CD4-positive, CD25-positive, alpha-beta regulatory T cell (primary cell): ENCODE data around the gene MAOA. TPM values are rescaled to one million over a fixed set of nuclear protein-coding genes. Genes with fewer than 3 reads are reported as not detected.
"Not testable (repeated sequence)": the region's sequence is repeated elsewhere in the genome, so short reads cannot be mapped to it uniquely, and the experiment has no call there.

Source experiments
- ATAC-seq, 2 donors: fragments of 150-1000 bp; cut with Tn5 transposase; one replicate each; pipeline ENCODE4 v1.10.0; 2021; ENCODE audit warnings: low read depth in 2 of 2, moderate number of reproducible peaks in 2 of 2, moderate library complexity in 1 of 2
- DNase-seq, 3 donors: peaks; one replicate each; pipeline versions ENCODE4 v3.0.0 to v3.0.0-alpha.2; 2012 to 2022; ENCODE audit warnings: mixed read lengths in 1 of 3
- H3K27ac ChIP-seq: one replicate; pipeline ENCODE4 v1.7.0; 2013; ENCODE audit warnings: mild to moderate bottlenecking, low read length; ENCODE audit not compliant: insufficient read depth, poor library complexity, severe bottlenecking
- H3K27me3 ChIP-seq: one replicate; pipeline ENCODE4 v1.7.0; 2013; ENCODE audit warnings: low read length; ENCODE audit not compliant: control insufficient read depth, insufficient read depth
- H3K36me3 ChIP-seq: one replicate; pipeline ENCODE4 v1.7.0; 2013; ENCODE audit warnings: mild to moderate bottlenecking, low read length, moderate library complexity; ENCODE audit not compliant: control insufficient read depth, insufficient read depth
- H3K4me1 ChIP-seq: 2 replicates; pipeline ENCODE4 v1.7.0; 2013; ENCODE audit warnings: mild to moderate bottlenecking, low read length; ENCODE audit not compliant: insufficient read depth, control insufficient read depth, poor library complexity, severe bottlenecking
- H3K4me3 ChIP-seq: one replicate; pipeline ENCODE4 v1.7.0; 2013; ENCODE audit warnings: low read depth, mild to moderate bottlenecking, low read length, moderate library complexity
- H3K9me3 ChIP-seq, 2 experiments: 1 replicate in 1 of 2; 2 replicates in 1 of 2; pipeline ENCODE4 v1.7.0; 2013; ENCODE audit warnings: low read length in 2 of 2, mild to moderate bottlenecking in 1 of 2, moderate library complexity in 1 of 2; ENCODE audit not compliant: control insufficient read depth in 2 of 2
- H3K27ac Mint-ChIP-seq, 3 donors: one replicate each; pipeline ENCODE4 v1.8.0; 2020 to 2022; ENCODE audit warnings: mild to moderate bottlenecking in 3 of 3, mixed read lengths in 3 of 3, moderate library complexity in 2 of 3
- H3K27me3 Mint-ChIP-seq: one replicate; pipeline ENCODE4 v1.8.0; 2022; ENCODE audit warnings: mild to moderate bottlenecking, mixed read lengths
- H3K36me3 Mint-ChIP-seq: one replicate; pipeline ENCODE4 v1.8.0; 2020; ENCODE audit warnings: mixed read lengths
- H3K4me1 Mint-ChIP-seq, 4 donors: one replicate each; pipeline ENCODE4 v1.8.0; 2020 to 2022; ENCODE audit warnings: mixed read lengths in 4 of 4, mild to moderate bottlenecking in 1 of 4
- H3K4me3 Mint-ChIP-seq, 4 donors: one replicate each; pipeline ENCODE4 v1.8.0; 2020 to 2022; ENCODE audit warnings: mild to moderate bottlenecking in 4 of 4, mixed read lengths in 4 of 4, moderate library complexity in 3 of 4
- H3K9me3 Mint-ChIP-seq, 7 donors: one replicate each; pipeline ENCODE4 v1.8.0; 2020 to 2022; ENCODE audit warnings: mixed read lengths in 7 of 7, mild to moderate bottlenecking in 3 of 7, moderate library complexity in 2 of 7
- polyA plus RNA-seq, 4 donors: library from polyadenylated mRNA; unstranded; fragments of 300-500 nt; fragmentation: Illumina TruSeq; gene quantifications; one replicate each; pipeline ENCODE4 v1.2.3, GENCODE V29; 2021
- total RNA-seq: library from RNA; stranded (reverse); gene quantifications from one replicate; pipeline ENCODE4 v1.2.3, GENCODE V29; 2022

MAOA gene
- total RNA-seq (not detected), polyA plus RNA-seq (1 to 10 TPM in 1 of 4 donors, under 1 TPM in 1, not detected in 2; 0.03 to 4.8 TPM)

GRCh38 chrX:43656005-43656494, at the start of gene MAOA:
MAOA (plus strand) TSS chrX:43656299; CDS start chrX:43656342, 43 bp downstream.
- Histone ChIP-seq H3K4me3 (peak within 1 kb of the TSS; percentile 66), H3K36me3 (no peaks in the 10 kb centered on the region), H3K27me3 (peaks cover 4% of the 10 kb centered on the region), H3K4me1 (peaks cover 10% of the 10 kb centered on the region), H3K27ac (no peak within 1 kb of the TSS), H3K9me3 (no peaks in the 10 kb centered on the region)
- H3K4me1 Mint-ChIP-seq, result peaks cover 0 to 10% (median 5%) of the 10 kb centered on the region in 4 donors
- peak within 1 kb of the TSS in 2 of 3 donors; percentile 52 to 56 for H3K27ac Mint-ChIP-seq
- peaks cover 12% of the 10 kb centered on the region for H3K27me3 Mint-ChIP-seq
- no peak for ATAC-seq
- H3K4me3 Mint-ChIP-seq, result peak within 1 kb of the TSS; percentile 88 to 91 (median 90)
- H3K9me3 Mint-ChIP-seq, result peaks cover 0 to 5% (median 0%) of the 10 kb centered on the region in 7 donors
- DNase-seq, result peak in 2 of 3 donors; percentile 23 to 40
- H3K36me3 Mint-ChIP-seq, result no peaks in the 10 kb centered on the region

DNA sequence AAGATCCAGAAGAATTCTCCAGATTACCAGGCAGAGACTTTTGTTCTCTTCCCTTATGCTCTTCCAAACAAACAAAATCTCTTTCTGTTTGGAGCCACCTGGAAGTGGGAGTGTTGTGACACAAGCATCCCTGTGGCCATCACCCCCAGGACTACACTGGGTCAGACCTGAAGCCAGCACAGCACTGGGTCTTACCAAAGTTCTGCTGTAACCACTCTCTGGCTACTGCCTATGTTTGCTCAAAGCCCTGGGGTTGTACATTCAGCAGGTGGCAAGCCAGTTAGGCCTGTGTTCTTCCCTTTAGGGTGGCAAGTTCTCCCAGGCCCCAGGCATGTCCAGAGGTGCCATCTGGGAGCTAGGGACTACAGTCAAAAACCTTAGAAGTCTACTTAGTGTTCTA, 43.7 kb upstream of the MAOA start:
- H3K27ac Mint-ChIP-seq, result no peak overlapping the region
- Histone ChIP-seq H3K4me1 (no peaks in the 10 kb centered on the region), H3K9me3 (no peaks in the 10 kb centered on the region), H3K36me3 (no peaks in the 10 kb centered on the region), H3K4me3 (no peak overlapping the region), H3K27ac (no peak overlapping the region), H3K27me3 (peaks cover 3% of the 10 kb centered on the region)
- H3K4me3 Mint-ChIP-seq, result no peak overlapping the region
- H3K4me1 Mint-ChIP-seq, result peaks cover 0 to 6% (median 0%) of the 10 kb centered on the region in 4 donors
- ATAC-seq, result no peak
- H3K9me3 Mint-ChIP-seq, result peaks cover 0 to 5% (median 2%) of the 10 kb centered on the region in 7 donors
- H3K27me3 Mint-ChIP-seq, result peaks cover 20% of the 10 kb centered on the region
- H3K36me3 Mint-ChIP-seq, result no peaks in the 10 kb centered on the region
- no peak for DNase-seq

DNA sequence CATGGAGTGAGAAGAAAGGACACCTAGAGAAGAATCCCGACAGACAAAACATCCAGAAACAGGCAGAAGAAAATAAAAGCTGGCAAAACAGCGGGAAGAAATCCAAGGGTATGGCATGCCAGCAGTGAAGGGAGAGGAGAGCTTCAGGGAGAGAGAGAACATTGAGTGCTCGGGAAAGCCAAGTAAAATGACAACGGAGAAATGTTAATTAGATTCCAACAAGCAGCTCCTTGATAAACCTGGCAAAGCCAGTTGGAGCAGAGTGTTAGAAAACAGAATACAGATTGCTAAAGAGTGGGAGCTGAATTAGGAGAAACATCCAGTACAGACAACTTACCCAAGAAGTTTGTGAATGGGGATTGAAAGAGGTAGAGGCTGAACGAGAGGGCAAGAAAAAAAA, 40.4 kb upstream of the MAOA start:
- Histone ChIP-seq H3K27ac (no peak overlapping the region), H3K4me1 (no peaks in the 10 kb centered on the region), H3K36me3 (no peaks in the 10 kb centered on the region), H3K9me3 (no peaks in the 10 kb centered on the region), H3K27me3 (peaks cover 3% of the 10 kb centered on the region), H3K4me3 (no peak overlapping the region)
- Mint-ChIP-seq H3K27ac (no peak overlapping the region), H3K27me3 (peaks cover 8% of the 10 kb centered on the region), H3K4me3 (no peak overlapping the region), H3K36me3 (no peaks in the 10 kb centered on the region), H3K4me1 (no peaks in the 10 kb centered on the region), H3K9me3 (peaks cover 0 to 2% (median 0%) of the 10 kb centered on the region in 7 donors)
- DNase-seq (no peak), ATAC-seq (no peak)

GRCh38 chrX:43618366-43619205, 37.5 kb upstream of the MAOA start:
- H3K4me3 Mint-ChIP-seq, result no peak overlapping the region
- no peak for DNase-seq
- H3K27ac Mint-ChIP-seq, result no peak overlapping the region
- no peak for ATAC-seq
- no peak overlapping the region for H3K27ac ChIP-seq
- no peaks in the 10 kb centered on the region for H3K36me3 Mint-ChIP-seq
- no peaks in the 10 kb centered on the region for H3K4me1 ChIP-seq
- H3K4me3 ChIP-seq, result no peak overlapping the region
- H3K36me3 ChIP-seq, result no peaks in the 10 kb centered on the region
- H3K9me3 Mint-ChIP-seq, result peaks cover 0 to 2% (median 0%) of the 10 kb centered on the region in 7 donors
- H3K4me1 Mint-ChIP-seq, result peaks cover 0 to 3% (median 0%) of the 10 kb centered on the region in 4 donors
- H3K9me3 ChIP-seq, result no peaks in the 10 kb centered on the region
- H3K27me3 Mint-ChIP-seq, result peaks cover 8% of the 10 kb centered on the region
- H3K27me3 ChIP-seq, result peaks cover 3% of the 10 kb centered on the region

- DNase-seq, H3K4me3 Mint-ChIP-seq, H3K9me3 ChIP-seq, H3K27me3 ChIP-seq, H3K27ac ChIP-seq, H3K36me3 ChIP-seq, H3K4me1 ChIP-seq, H3K4me3 ChIP-seq, H3K27ac Mint-ChIP-seq, H3K4me1 Mint-ChIP-seq, H3K27me3 Mint-ChIP-seq, H3K9me3 Mint-ChIP-seq, ATAC-seq, H3K36me3 Mint-ChIP-seq: not testable (repeated sequence)
Measured at GRCh38 chrX:43619861-43620260, 36.2 kb upstream of the MAOA start.

DNA sequence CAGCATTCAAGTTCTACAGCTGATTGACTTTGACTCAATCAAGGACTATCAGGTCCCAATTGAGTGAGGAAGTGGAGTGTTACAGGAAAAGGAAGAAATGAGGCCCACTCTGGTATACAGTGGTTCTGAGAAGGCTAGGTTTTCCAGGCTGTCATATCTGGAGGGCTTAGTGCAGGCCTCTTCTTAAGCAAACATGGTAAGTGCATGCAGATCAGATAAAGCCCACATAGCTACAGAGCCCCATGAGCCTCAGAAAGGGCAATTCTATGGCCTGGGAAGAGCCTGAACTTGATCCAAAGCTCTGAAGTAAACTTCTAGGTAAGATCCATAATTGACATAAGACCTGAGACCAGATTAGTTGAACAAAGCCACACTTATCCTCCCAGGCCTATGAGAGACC, 29.0 kb upstream of the MAOA start:
- no peak for DNase-seq
- H3K27me3 ChIP-seq, result no peaks in the 10 kb centered on the region
- no peaks in the 10 kb centered on the region for H3K4me1 ChIP-seq
- Mint-ChIP-seq H3K9me3 (peaks cover 0 to 2% (median 0%) of the 10 kb centered on the region in 7 donors), H3K4me1 (peaks cover 0 to 3% (median 0%) of the 10 kb centered on the region in 4 donors), H3K4me3 (no peak overlapping the region), H3K36me3 (no peaks in the 10 kb centered on the region), H3K27me3 (no peaks in the 10 kb centered on the region), H3K27ac (no peak overlapping the region)
- no peak overlapping the region for H3K27ac ChIP-seq
- no peak overlapping the region for H3K4me3 ChIP-seq
- no peaks in the 10 kb centered on the region for H3K9me3 ChIP-seq
- ATAC-seq, result no peak
- H3K36me3 ChIP-seq, result no peaks in the 10 kb centered on the region

DNA sequence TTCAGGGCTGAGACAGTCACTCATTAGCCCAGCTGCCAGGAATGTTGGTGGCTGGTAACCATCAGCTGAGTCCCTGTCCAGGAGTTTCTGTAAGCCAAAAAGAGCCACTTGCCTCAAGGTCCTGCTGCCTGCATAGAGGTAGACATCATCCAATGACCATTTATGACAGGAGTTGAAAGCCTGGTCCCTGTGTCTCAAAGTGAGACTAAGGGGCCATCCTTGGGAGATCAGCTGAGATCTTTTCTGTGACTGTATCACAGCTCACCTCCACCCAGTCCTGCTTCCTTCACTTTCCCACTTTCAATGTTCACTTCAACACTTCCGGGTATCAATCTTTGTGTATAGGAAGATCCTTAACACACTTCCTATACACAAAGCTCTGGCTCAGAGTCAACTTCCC, 28.4 kb upstream of the MAOA start:
- Mint-ChIP-seq H3K4me1 (peaks cover 0 to 3% (median 0%) of the 10 kb centered on the region in 4 donors), H3K27me3 (no peaks in the 10 kb centered on the region), H3K9me3 (peaks cover 0 to 2% (median 0%) of the 10 kb centered on the region in 7 donors), H3K4me3 (no peak overlapping the region), H3K36me3 (no peaks in the 10 kb centered on the region), H3K27ac (peak overlapping the region in 1 of 3 donors; percentile 9)
- Histone ChIP-seq H3K27ac (no peak overlapping the region), H3K9me3 (no peaks in the 10 kb centered on the region), H3K27me3 (no peaks in the 10 kb centered on the region), H3K36me3 (no peaks in the 10 kb centered on the region), H3K4me3 (no peak overlapping the region), H3K4me1 (no peaks in the 10 kb centered on the region)
- ATAC-seq, result no peak
- DNase-seq, result no peak
